SK-N-SH (cell line): ENCODE data around the gene CCDC6. TPM values are rescaled to one million over a fixed set of nuclear protein-coding genes. Genes with fewer than 3 reads are reported as not detected.

ENCODE experiments used
- CTCF ChIA-PET: fragments of 300-600, 350-600 bp; formaldehyde crosslinking; extraction: SDS; loops from one replicate; lab custom pipeline; 2021; lab: Yijun Ruan, JAX
- POLR2A ChIA-PET: fragments of 350-600 bp; sonication (Branson Sonifier 250); formaldehyde crosslinking; extraction: SDS; loops from one replicate; lab custom pipeline; 2020; ENCODE audit warnings: antibody characterized with exemption, inconsistent platforms; lab: Yijun Ruan, JAX
- DNase-seq: peaks from one replicate; pipeline ENCODE4 v3.0.0; 2012
- H2AFZ ChIP-seq: fragments of 200-600 bp; sonication (generic); 2 replicates; pipeline ENCODE4 v1.8.1; 2016; ENCODE audit warnings: antibody characterized with exemption, mild to moderate bottlenecking, low read depth
- H3F3A ChIP-seq: fragments of 200-600 bp; sonication (generic); replicated peaks from 2 replicates; pipeline ENCODE3; 2016; ENCODE audit warnings: antibody characterized with exemption, mild to moderate bottlenecking; ENCODE audit not compliant: insufficient read depth
- H3K27ac ChIP-seq, 2 experiments: fragments of 200-500 bp in 1 of 2; fragments of 200-600 bp in 1 of 2; sonication (Bioruptor generic) in 1 of 2; sonication (generic), shearing (Covaris generic) in 1 of 2; 2 replicates each; pipeline versions ENCODE4 v1.5.1 to v1.6.1; 2014 to 2016; ENCODE audit warnings: low read depth in 2 of 2, inconsistent platforms in 1 of 2, low read length in 1 of 2, mild to moderate bottlenecking in 1 of 2, mixed read lengths in 1 of 2
- H3K27me3 ChIP-seq: fragments of 200-600 bp; sonication (generic), shearing (Covaris generic); 2 replicates; pipeline ENCODE4 v1.6.1; 2016; ENCODE audit warnings: mixed run types; ENCODE audit not compliant: insufficient read depth
- H3K36me3 ChIP-seq, 2 experiments: fragments of 200-500 bp in 1 of 2; fragments of 200-600 bp in 1 of 2; sonication (Bioruptor generic) in 1 of 2; sonication (generic) in 1 of 2; replicated peaks in 1 of 2; 2 replicates each; pipeline versions ENCODE3 to v1.5.1; 2014 to 2016; ENCODE audit warnings: low read length in 1 of 2, mild to moderate bottlenecking in 1 of 2; ENCODE audit not compliant: insufficient read depth in 2 of 2, control insufficient read depth in 1 of 2
- H3K4me1 ChIP-seq, 2 experiments: fragments of 200-500 bp in 1 of 2; fragments of 200-600 bp in 1 of 2; sonication (Bioruptor generic) in 1 of 2; sonication (generic), shearing (Covaris generic) in 1 of 2; 2 replicates each; pipeline versions ENCODE4 v1.5.1 to v1.6.1; 2014 to 2016; ENCODE audit warnings: low read depth in 1 of 2, low read length in 1 of 2, mixed run types in 1 of 2; ENCODE audit not compliant: insufficient read depth in 2 of 2, control insufficient read depth in 1 of 2
- H3K4me2 ChIP-seq: fragments of 200-600 bp; sonication (generic), shearing (Covaris generic); 2 replicates; pipeline ENCODE4 v1.6.1; 2017; ENCODE audit warnings: mixed run types
- H3K4me3 ChIP-seq, 2 experiments: fragments of 200-500 bp in 1 of 2; fragments of 200-600 bp in 1 of 2; sonication (Bioruptor generic) in 1 of 2; sonication (generic), shearing (Covaris generic) in 1 of 2; 2 replicates each; pipeline versions ENCODE4 v1.5.1 to v1.8.1; 2014 to 2016; ENCODE audit warnings: low read depth in 2 of 2, inconsistent platforms in 1 of 2, low read length in 1 of 2, mild to moderate bottlenecking in 1 of 2, mixed read lengths in 1 of 2, moderate library complexity in 1 of 2
- H3K79me2 ChIP-seq: fragments of 200-600 bp; sonication (generic); 2 replicates; pipeline ENCODE4 v1.8.1; 2017; ENCODE audit warnings: mild to moderate bottlenecking; ENCODE audit not compliant: insufficient read depth
- H3K9ac ChIP-seq: fragments of 200-600 bp; sonication (generic); 2 replicates; pipeline ENCODE4 v1.6.1; 2017; ENCODE audit warnings: mixed run types
- H3K9me2 ChIP-seq: fragments of 200-600 bp; sonication (generic); 2 replicates; pipeline ENCODE4 v1.6.1; 2017; ENCODE audit warnings: mixed run types
- H3K9me3 ChIP-seq: fragments of 200-600 bp; sonication (generic); 2 replicates; pipeline ENCODE4 v1.6.1; 2017; ENCODE audit warnings: mixed run types, mild to moderate bottlenecking, moderate library complexity
- H4K20me1 ChIP-seq: fragments of 200-600 bp; sonication (generic); 2 replicates; pipeline ENCODE4 v1.6.1; 2017; ENCODE audit warnings: mild to moderate bottlenecking, mixed run types; ENCODE audit not compliant: insufficient read depth
- CHD2 ChIP-seq: fragments of 150-350 bp; IDR thresholded peaks from 2 replicates; pipeline ENCODE4 v1.6.1; 2018; ENCODE audit warnings: low read length; ENCODE audit not compliant: partially characterized antibody
- ELF1 ChIP-seq: IDR thresholded peaks from 2 replicates; pipeline ENCODE4 v1.4.0; 2012
- EZH2phosphoT487 ChIP-seq: fragments of 200-600 bp; sonication (generic); IDR thresholded peaks from 2 replicates; pipeline ENCODE4 v1.6.1; 2017; ENCODE audit warnings: low read depth, mixed run types, mild to moderate bottlenecking, antibody characterized with exemption, moderate library complexity, borderline replicate concordance
- FOSL2 ChIP-seq: IDR thresholded peaks from 2 replicates; pipeline ENCODE4 v1.4.0; 2012; ENCODE audit warnings: low read depth, mild to moderate bottlenecking, moderate library complexity, borderline replicate concordance
- GABPA ChIP-seq: IDR thresholded peaks from 2 replicates; pipeline ENCODE4 v1.4.0; 2012; ENCODE audit warnings: low read depth, mild to moderate bottlenecking
- IRF3 ChIP-seq: fragments of 150-350 bp; IDR thresholded peaks from 2 replicates; pipeline ENCODE4 v1.6.1; 2016; ENCODE audit warnings: mild to moderate bottlenecking, low read depth, low read length
- NRF1 ChIP-seq: IDR thresholded peaks from 2 replicates; pipeline ENCODE4 v1.6.1; 2012; ENCODE audit warnings: low read depth, mild to moderate bottlenecking, low read length
- POLR2AphosphoS5 ChIP-seq: IDR thresholded peaks from 2 replicates; pipeline ENCODE4 v1.6.1; 2012; ENCODE audit warnings: low read depth, low read length
- RAD21 ChIP-seq: IDR thresholded peaks from 2 replicates; pipeline ENCODE4 v1.6.1; 2012; ENCODE audit warnings: mild to moderate bottlenecking, low read length
- RCOR1 ChIP-seq: fragments of 150-350 bp; IDR thresholded peaks from 2 replicates; pipeline ENCODE4 v1.6.1; 2017; ENCODE audit warnings: antibody characterized with exemption, low read length
- SMC3 ChIP-seq: IDR thresholded peaks from 2 replicates; pipeline ENCODE4 v1.6.1; 2012; ENCODE audit warnings: low read depth, low read length, improper control_type of control experiment
- TAF1 ChIP-seq: IDR thresholded peaks from 2 replicates; pipeline ENCODE4 v1.6.1; 2012; ENCODE audit warnings: low read depth, mild to moderate bottlenecking, low read length, moderate library complexity, borderline replicate concordance
- USF1 ChIP-seq: IDR thresholded peaks from 2 replicates; pipeline ENCODE4 v1.4.0; 2012; ENCODE audit warnings: low read depth, borderline replicate concordance
- YY1 ChIP-seq: IDR thresholded peaks from 2 replicates; pipeline ENCODE4 v1.4.0; 2012; ENCODE audit warnings: low read depth, mild to moderate bottlenecking
- WGBS: methylation state at CpG from one replicate; pipeline ENCODE4 v1.1.6; 2017; ENCODE audit warnings: low lambda C conversion rate; 5-methylcytosine and 5-hydroxymethylcytosine counted together
- polyA plus RNA-seq, 3 experiments: library from polyadenylated mRNA; depleted of rRNA; stranded (reverse); fragments of >200 nt; gene quantifications; 2 replicates each; pipeline ENCODE4 v1.2.3, GENCODE V29; 2012
- TF ChIP-seq, protein P1 (sequence below): fragments of 150-350 bp; IDR thresholded peaks from 2 replicates; pipeline ENCODE4 v1.6.1; 2017; ENCODE audit warnings: antibody characterized with exemption, low read length, low read depth, borderline replicate concordance

CCDC6 gene
- polyA plus RNA-seq, 1 of the 3 experiments (the other 2 are of a cell fraction): 10.8 TPM

- Histone ChIP-seq H3K9me2 (no peaks in the 10 kb centered on the region), H3K4me2 (peak overlapping the region; percentile 97), H3K27ac (peak overlapping the region; percentile 76 to 80; a peak in 2 of 4 replicates), H2AFZ (peak overlapping the region; percentile 88), H4K20me1 (peaks cover 41% of the 10 kb centered on the region), H3F3A (peaks cover 22% of the 10 kb centered on the region), H3K4me1 (peaks cover 9 to 10% of the 10 kb centered on the region in 2 experiments; a peak in 3 of 4 replicates), H3K79me2 (peaks cover 58% of the 10 kb centered on the region), H3K4me3 (peak overlapping the region; percentile 85 to 100), H3K9me3 (no peaks in the 10 kb centered on the region), H3K27me3 (no peaks in the 10 kb centered on the region), H3K36me3 (peaks cover under 1 to 8% of the 10 kb centered on the region in 2 experiments), H3K9ac (peak overlapping the region; percentile 84)
- DNase-seq: peak; percentile 70
- POLR2A ChIA-PET: interaction anchor here (1.0 kb wide), 2 partner anchors 13 to 195 kb away, joined by 3 to 4 read pairs; partner anchors contain the start of gene SLC16A9
- WGBS: 11% methylated on average over 20 of the region's 23 CpGs
- CTCF ChIA-PET: interaction anchor here (1.1 to 3.2 kb wide), 8 partner anchors 13 to 92 kb away, joined by 4 to 22 read pairs (median 7); no protein-coding TSS in a partner anchor
- TF ChIP-seq USF1 (no peak), SMC3 (no peak), GABPA (no peak), NRF1 (no peak), EZH2phosphoT487 (no peak)
Observed at GRCh38 chr10:59905066-59905730, 1.2 kb downstream of the CCDC6 start.

GRCh38 chr10:59904426-59905065 lies 1.8 kb downstream of the CCDC6 start:
- Histone ChIP-seq H3K4me3 (peak overlapping the region; percentile 85 to 100), H3K79me2 (peaks cover 65% of the 10 kb centered on the region), H3K4me2 (peak overlapping the region; percentile 97), H3K9me3 (no peaks in the 10 kb centered on the region), H2AFZ (no peak overlapping the region), H3K36me3 (peaks cover 4 to 8% of the 10 kb centered on the region in 2 experiments), H3K9me2 (no peaks in the 10 kb centered on the region), H3K4me1 (peaks cover 9 to 10% of the 10 kb centered on the region in 2 experiments; a peak in 3 of 4 replicates), H3K27ac (peak overlapping the region in 1 of 2 experiments; percentile 80; a peak in 1 of 4 replicates), H3F3A (peaks cover 22% of the 10 kb centered on the region), H3K27me3 (no peaks in the 10 kb centered on the region), H4K20me1 (peaks cover 48% of the 10 kb centered on the region), H3K9ac (peak overlapping the region; percentile 84)
- TF ChIP-seq TAF1 (no peak), ELF1 (no peak), POLR2AphosphoS5 (no peak), SMC3 (no peak), YY1 (no peak), FOSL2 (no peak), CHD2 (no peak), RCOR1 (no peak), RAD21 (no peak), IRF3 (no peak)
- TF ChIP-seq, protein P1, sequence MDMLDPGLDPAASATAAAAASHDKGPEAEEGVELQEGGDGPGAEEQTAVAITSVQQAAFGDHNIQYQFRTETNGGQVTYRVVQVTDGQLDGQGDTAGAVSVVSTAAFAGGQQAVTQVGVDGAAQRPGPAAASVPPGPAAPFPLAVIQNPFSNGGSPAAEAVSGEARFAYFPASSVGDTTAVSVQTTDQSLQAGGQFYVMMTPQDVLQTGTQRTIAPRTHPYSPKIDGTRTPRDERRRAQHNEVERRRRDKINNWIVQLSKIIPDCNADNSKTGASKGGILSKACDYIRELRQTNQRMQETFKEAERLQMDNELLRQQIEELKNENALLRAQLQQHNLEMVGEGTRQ: no peak
- POLR2A ChIA-PET: no interaction called here
- DNase-seq: no peak
- 93% methylated on average over 7 of the region's 7 CpGs for WGBS
- CTCF ChIA-PET: interaction anchor here (1.5 to 3.2 kb wide), 5 partner anchors 13 to 91 kb away, joined by 4 to 22 read pairs (median 10); no protein-coding TSS in a partner anchor
